A204.1 (cell line): Measurements from ENCODE around the gene FGFR1OP2.
A peak's percentile ranks its signal among the peaks of the same experiment; 100 is the strongest.

Experiments used
- FAIRE-seq: peaks from 2 replicates; lab custom pipeline; 2012; peaks lifted over from hg19 to GRCh38; lab: Jason Lieb, UNC

Gene FGFR1OP2

DNA sequence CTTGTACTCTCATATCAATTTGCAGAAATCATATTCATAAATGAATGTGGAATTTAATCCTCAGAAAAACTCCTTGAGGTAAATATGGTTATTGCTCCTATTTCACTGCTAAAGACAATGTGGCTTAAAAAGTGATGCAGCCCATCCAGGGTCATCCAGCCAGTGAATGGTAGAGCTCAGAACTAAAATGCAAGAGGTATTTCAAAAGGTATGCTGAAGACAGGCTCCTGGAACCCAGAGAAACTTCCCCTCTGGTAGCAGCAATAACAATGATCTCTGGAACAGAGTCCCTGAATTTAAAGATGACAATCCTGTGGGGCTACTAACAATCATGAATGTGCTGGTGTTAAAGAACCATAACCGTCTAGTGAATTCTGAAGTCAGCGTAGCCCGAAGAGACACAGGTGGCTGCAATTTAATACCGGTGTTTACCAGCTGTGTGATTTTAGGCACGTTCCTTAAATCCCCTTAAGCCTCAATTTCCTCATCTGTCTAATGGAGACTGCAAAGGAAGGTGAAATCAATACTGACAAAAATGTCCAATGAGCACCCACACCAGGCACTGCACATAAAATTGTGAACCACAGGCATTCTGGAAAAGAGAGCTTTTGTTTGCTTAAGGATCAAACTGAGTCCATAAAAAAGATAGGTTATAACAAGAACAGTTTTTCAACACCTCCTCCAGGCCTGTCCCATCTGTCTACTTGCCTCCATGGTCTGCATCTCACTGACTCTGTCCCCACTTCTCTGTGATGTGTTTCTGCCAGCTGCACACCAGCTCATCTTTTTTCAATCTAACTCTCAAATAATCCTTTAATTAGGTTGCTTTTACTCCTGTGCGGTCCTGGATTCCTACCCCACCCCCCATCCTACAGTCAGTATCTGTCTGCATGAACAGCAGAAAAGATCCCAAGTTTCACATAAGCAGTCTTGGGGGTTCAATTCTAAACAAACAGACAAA lies 65.4 kb downstream of the FGFR1OP2 start:
- no peak for FAIRE-seq

DNA sequence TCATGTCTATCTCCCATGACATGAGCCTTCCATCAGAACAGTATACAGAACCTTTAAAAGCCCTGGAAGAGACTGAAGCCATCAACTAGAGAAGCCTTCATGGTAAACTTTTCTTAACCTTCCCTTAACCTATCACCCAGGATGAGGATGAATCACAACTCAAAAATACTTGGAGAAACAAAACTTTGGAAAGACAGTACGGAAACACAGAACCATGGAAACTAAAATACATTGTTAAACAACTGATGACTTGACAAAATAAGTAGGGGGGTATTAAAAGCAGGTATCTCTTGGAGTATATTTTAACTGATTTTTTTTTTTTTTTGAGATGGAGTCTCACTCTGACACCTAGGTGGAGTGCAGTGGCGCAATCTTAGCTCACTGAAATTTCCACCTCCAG lies 67.2 kb downstream of the FGFR1OP2 start:
- FAIRE-seq: no peak

DNA sequence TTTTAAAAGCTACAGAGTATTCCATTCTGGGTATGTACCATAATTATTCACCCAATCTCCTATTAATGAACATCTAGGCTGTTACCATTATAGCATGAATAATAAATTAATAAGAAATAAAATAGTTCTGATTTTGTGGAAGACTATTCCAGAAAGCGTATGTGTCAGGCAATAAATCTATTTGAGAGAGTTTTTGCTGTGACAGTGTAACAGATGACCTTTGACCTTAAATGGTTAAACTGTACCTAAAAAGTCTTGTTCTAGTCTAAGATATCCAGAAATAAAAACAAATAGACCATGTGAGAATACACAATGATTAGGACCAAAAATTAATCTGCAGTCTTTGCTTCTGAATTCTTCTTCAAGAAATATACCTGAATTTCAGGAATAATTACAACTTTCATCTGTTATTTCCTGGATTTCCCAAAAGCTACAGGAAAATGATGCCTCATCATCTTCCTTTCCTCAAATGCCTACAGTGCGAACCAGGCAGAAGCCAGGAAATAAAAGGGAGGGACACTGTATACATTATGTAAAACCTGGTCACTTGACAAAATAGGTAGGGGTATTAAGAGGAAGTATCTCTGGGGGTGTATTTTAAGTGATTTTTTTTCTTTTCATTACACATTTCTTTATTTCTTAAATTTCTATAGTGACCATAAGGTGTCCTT lies 68.7 kb downstream of the FGFR1OP2 start:
- FAIRE-seq: no peak

DNA sequence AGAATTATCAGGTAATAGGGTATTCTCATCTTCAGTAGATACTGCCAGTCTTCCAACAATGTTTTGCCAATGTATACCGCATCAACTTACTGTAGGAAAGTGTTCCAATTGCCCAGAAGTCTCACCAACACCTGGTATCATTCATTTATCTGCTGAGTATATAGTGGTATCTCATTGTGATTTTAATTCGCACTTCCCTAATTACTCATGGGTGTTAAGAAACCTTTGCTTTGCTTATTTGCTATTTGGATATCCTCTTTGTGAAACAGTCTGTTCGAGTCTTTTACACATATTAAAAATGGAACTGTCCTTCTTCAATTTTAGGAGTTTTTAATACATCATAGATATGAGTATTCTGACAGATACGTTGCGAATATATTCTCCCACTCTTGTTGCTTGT lies 69.8 kb downstream of the FGFR1OP2 start:
- no peak for FAIRE-seq

DNA sequence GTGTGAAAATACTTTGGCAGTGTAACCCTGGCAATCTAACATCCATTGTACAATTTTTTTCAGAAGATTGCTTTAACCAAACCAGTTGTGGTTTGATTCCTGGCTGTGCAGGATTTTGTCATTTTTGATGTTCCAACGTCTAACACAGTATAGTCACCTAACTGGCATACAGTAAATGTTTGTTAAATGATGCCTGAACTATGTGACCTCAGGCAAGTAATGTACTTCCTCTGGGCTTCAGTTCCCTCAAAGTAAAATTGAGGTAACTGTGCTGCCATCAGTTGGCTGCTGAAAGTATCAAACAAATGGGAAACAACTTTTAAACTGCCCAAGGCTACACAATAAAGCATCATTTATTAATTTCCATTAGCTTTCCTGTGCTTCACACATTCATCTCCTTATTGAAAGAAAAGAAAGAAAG lies 71.6 kb downstream of the FGFR1OP2 start:
- FAIRE-seq: no peak

DNA sequence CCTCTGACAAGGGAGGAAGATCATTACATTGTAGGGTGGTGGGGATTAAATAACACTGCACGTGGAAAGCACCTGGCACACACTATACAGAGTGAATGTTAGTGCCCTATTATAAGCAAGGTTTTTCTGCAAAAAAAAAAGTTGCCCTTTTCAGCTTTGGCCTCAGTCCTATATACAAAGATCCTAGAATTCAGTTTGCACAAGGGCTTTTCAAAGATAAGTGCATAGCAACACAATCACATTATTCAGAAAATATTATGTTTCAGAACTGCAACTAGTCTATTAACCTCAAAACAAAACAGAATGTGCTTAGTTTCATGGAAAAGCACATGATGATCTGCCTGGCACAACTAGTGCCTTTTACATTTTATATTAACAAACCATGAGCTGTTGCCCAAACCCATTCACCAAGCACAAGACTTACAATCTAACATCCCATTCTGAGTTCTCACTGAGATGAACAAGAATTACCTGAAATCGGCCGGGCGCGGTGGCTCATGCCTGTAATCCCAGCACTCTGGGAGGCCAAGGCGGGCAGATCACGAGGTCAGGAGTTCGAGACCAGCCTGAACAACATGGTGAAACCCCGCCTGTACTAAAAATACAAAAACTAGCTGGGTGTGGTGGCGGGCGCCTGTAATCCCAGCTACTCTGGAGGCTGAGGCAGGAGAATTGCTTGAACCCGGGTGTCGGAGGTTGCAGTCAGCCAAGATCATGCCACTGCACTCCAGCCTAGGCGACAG lies 74.1 kb downstream of the FGFR1OP2 start:
- FAIRE-seq: no peak

DNA sequence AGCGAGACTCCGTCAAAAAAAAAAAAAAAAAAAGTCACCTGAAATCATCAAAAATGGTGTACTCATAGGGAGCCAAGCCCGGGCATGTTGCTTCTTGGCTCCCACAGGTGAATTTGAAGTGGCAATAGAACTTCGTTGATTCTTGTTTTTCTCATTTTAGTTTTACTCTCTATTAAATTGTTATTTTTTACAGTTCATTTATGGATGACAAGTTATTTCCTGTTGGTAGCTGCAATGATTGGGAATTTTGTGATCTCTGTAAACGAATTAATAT lies 74.6 kb downstream of the FGFR1OP2 start:
- no peak for FAIRE-seq

DNA sequence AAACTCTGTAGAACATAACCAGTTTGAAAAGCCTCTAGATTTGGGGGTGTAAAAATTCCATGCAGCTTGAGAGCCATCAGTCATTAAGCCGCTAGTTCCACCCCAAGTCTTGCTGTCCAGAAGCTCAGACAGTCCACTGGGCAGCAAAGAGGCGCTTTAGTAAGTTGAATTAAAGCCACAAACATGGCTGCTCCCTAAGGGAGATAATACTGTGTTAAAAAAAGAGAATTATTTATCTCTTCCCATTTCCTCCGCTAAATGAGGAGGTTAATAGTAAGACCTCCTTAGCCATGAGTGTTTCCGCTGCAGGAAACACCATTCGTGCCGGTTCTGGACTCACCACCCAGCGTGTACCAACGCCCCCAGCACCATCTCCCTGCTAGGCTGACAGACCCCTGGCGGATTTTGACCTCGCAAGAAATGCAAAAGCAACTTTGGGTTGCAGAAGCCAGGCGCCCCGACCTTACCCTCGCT lies 75.4 kb downstream of the FGFR1OP2 start:
- FAIRE-seq: no peak

DNA sequence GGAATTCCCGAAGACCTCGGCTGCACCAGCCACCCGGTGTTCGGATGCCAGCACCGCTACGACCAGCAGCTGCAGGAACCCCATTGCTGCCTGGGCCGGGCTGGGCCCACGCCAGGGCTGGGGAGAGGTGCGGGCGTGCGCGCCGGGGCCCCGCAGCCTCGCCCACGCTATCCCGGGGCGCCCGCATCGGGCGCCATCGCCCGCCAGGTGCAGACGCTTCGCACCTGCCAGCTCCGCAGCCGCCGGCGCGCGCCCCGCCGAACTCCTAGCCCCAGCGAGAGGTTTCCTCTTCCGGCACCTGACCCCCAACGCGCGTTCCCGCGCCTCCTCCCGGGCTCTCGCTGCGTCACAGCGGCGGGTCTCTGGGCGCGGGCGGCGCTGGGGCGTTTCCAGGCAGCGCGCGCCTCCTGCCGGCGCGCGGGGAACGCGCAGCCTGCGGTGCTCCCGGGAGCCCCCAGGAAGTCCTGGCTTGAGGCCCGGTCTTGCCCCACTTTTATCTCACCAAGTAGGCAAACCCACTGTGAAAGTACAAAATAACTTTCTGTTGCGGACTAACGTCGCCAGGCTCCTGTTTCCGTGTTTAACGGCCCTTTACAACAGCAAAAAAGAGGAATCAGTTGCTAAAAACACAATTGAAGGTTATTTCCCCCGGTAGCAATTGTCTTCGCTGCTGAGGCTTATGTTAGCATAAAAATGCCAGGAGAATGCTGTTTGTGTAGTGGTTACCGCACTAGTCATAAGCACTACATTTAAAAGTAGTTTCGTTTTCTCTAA lies 76.0 kb downstream of the FGFR1OP2 start, which contains the start of gene TM7SF3:
TSS of gene TM7SF3 (minus strand) at position 300 of the 774 bp plus-strand sequence. CDS start at position 84, 216 bp downstream.
- no peak for FAIRE-seq

DNA sequence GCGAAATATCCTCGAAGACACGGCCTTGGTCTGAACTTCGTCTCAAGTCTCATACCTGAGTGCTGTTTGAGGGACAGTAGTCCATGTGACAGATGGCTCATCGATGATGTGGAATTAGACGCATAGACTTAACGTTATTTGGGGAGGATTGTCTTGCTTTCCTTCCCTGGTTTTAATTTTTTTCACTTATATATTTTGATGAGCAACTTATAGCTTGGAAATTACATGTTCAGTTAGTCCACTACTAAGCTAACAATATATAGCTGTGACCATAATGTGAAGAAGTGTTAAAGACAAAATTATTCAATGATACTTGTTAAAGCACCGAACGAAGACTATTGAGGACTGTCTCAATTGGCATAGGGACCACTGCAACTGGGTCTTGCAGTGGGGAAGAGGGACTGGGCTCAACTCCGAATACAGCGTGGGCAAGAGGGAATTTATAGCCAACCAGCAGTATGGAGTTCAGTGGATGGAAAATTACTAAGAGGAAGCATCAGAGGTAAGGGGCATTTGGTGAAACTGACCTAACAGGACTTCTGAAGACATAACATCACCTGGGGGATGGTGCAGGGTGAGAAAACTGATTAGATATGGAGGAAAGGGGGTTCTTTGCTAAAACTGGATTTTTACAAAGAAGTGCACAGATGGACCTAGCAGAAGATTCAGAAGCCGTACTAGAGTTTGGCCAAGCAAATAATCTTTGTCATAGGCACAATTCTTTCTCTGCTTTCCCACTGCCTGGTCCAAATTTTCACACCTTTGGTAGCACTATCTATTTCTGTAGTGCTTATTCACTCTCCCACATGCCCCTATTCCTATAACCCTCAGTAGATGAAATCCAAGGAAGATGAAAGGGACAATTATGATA lies 76.8 kb downstream of the FGFR1OP2 start:
- no peak for FAIRE-seq

DNA sequence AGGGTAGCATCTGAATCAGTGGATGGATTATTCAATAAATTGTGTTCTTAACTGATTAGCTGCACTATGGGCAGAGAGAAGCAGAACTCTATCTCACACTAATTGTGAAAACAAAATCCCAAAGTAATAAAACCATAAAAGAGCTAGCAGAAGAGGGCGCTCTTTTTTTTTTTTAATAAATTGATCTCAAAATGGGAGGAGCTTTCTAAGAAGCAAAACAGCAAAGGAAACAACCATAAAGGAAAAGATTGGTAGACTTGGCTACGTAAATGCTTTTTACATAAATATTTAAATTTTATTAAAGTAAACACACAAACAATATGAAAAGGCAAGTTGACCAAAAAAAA lies 77.4 kb downstream of the FGFR1OP2 start:
- FAIRE-seq: peak; percentile 96
